Suppressor macrophage treated with lipopolysaccharide for 1 hour (primary cell): ENCODE data around the gene CELF2.

Experiments
- DNase-seq, 3 donors: peaks; one replicate each; pipeline ENCODE4 v3.0.0-alpha.2; 2020 to 2022

CELF2 gene

DNA sequence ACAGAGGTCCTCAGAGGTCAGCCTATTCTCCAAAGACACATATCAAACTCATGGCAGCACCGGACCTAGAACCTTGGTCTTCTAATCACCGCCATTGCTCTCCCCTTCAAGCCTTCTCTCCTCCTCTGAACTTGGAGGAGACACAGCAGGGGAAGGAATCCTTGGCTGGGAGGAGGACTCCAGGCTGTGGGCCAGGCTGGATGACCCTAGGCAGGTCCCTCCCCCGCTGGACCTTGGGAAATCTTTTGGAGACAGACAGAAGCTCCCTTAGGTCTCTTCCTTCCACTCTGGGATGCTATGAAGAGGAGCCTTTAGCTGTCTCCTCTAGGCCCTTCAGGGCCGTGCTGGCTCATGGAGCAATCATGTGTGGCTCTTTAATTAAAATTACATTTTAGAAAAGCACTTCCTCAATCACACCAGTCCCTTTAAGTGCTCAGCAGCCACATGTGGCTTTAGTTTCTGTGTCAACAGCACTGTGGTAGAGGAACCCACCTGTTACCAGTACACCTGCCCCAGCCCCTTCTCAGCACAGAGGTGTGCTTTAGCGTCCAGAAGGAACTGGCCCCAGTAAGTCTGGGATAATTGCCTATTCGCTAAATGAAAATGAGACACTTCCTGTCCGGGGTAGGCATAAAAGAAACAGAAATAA lies 238.2 kb downstream of the CELF2 start:
- DNase-seq: no peak

- DNase-seq: no peak
These were observed 239.2 kb downstream of the CELF2 start for GRCh38 chr10:11256896-11257295.

GRCh38 chr10:11257440-11258090 lies 239.9 kb downstream of the CELF2 start:
- no peak for DNase-seq

DNA sequence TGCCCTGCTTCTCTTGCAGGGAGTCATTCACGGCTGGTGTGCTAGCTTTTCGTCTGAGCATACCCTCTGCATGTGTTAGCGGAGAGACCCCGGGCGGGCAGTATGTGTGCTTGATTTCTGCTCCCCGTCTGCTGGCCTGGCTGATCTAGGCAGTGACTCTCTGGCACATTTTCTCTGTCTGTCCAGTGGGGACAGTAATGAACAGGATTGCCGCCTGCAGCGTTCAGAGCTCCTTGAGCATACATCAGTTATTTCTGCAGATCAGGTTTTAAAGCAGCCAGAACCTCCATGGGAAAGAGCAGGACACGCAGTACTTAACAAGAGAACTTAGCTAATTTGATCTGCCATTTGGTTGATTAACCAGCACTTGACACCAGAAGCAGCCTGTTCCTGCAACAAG lies 242.5 kb downstream of the CELF2 start:
- DNase-seq: no peak

DNA sequence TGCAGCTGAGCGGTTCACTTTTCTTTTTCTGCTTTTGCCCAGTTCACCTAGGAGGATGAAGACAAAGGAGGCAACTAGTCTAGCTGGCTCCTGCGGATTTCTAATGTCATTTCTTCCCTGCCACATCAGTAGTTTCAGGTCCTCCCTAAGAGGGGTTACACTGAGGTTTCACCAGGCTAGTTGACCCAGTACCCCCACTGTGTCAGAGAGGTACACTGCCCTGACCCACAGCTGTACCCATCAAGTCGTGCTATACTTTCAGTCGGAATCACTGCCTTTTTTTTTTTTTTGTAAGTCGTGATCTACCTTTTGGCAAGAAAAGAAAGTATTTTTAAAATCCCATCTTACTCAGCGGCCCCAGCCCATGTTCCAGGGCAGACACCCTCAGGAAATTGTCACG lies 243.5 kb downstream of the CELF2 start:
- no peak for DNase-seq

DNA sequence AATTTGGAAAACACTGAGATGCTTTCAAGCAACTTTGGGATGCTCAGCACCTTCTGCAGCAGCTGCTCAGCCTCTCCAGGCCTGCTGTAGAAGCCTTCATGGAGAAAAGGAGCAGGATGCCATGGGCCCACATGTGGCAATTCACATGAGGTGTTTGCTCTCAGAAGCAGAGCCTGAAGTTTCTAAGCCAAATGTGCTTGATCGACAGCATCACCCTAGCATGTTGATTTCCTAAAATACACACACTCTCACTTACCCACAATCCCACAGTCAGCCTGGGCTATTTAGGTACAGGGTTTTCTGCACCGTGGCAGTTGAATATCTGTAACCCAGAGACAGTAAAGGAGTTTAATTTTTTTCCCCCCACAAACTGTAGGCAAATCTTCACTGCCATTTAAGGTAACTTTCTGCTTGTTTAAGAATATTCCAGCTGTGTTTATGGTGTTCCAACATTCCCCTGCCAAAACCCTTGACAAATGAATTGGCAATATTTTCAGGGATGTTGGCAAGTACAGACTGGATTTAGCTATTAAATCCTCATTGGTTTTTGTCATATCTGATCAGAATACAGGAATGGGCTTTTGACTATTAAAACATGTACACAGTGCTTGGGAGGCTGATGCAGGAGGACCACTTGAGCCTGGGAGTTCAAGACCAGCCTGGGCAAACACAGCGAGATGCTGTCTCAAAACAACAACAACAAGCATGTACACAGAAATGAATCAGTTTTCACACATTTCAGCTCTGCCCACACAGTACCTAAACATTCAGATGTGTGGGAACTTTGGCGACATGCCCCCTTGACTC lies 244.2 kb downstream of the CELF2 start:
- DNase-seq: no peak

GRCh38 chr10:11262494-11263345 lies 245.0 kb downstream of the CELF2 start:
- DNase-seq: no peak

- no peak for DNase-seq
These were observed 246.1 kb downstream of the CELF2 start for GRCh38 chr10:11263767-11264166.

GRCh38 chr10:11264296-11265048 lies 246.8 kb downstream of the CELF2 start:
- DNase-seq: no peak

DNA sequence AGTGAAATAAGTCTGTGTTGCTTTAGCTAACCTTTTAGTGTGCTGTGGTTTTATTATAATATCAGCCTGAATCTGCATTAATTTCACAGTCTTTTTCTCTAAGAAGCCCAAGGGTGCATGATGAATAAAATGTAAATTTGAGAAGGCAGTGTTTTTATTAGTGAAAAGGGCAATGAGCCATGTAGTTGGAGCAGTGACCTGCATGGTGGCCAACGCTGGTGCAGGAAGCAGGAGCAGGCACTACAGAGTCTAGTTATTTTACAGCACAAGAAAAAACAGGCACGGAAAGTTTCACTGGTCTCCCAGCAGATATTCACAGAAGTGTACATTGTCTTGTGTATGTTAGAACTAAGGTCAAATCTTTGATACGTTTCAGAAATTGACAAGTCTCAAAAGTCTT lies 247.8 kb downstream of the CELF2 start:
- no peak for DNase-seq

DNA sequence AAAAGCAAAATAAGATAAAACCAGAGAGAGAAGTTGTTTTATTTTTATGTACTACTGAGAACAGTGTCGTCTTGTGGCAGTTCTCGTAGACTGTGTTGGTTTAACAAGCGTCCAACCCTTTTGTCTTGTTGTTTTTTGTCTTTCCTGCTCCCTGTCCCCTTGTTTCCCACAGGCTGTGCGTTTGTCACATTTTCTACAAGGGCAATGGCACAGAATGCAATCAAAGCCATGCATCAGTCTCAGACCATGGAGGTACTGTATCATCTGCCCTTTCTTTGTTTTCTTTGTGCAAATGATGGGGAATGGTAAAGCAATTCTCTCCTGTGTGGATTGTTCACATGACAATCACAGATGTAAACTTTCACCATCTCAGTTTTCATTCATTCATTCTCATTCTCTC lies 248.8 kb downstream of the CELF2 start:
- no peak for DNase-seq

DNA sequence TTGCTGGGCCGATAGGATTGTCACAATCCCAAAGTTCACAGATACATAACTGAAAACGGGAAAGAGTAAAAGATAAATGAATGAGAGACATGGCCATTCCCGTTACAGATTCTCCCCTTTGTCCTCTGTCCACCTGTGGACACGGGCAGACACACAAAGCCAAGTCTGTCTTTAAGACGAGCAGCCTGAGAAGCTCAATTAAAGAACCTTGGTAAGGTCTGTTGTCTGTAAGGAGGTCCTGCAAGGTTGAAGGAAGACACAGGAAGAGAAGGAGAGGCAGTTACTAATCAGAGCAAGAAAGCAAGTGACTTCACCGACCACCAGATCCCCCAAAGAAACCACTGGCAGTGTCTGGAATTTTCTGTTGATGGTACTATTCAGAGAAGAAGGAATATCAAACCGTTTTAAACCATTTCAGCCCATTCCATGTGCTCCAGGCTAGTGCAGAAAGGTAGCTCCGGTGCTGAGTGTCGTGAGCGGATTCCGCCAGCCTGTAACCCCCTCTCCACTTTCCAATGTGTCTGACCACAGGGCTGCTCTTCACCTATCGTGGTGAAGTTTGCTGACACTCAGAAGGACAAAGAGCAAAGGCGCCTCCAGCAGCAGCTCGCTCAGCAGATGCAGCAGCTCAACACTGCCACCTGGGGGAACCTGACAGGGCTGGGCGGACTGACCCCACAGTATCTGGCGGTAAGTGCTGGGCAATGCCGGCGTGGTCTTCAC lies 252.6 kb downstream of the CELF2 start:
- peak; percentile 43 to 62 (median 51) for DNase-seq

- no peak for DNase-seq
These were observed 253.1 kb downstream of the CELF2 start for GRCh38 chr10:11270858-11271179.

- peak; percentile 75 to 79 (median 76) for DNase-seq
These were observed 255.3 kb downstream of the CELF2 start for GRCh38 chr10:11272915-11273389.

- DNase-seq: no peak
These were observed 256.8 kb downstream of the CELF2 start for GRCh38 chr10:11274452-11274851.

DNA sequence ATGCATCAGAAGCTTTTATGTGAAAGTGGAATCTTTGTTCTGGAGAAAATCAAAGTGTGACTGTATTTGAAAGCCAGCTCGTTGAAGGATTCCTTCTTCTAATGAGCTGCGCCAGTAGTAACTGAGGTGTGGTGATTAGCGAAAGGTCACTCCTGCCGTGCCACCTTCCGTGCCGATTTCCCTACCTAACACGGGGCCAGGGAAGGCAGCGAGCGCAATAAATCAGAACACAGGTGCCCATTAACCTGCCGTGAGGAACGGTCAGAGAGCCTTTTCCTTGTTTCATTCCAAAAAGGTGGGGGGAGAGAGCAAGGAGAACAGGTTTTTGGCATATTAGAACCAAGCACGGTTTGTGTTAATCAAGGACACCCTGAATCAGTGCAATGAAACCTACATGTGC lies 258.0 kb downstream of the CELF2 start:
- no peak for DNase-seq

DNA sequence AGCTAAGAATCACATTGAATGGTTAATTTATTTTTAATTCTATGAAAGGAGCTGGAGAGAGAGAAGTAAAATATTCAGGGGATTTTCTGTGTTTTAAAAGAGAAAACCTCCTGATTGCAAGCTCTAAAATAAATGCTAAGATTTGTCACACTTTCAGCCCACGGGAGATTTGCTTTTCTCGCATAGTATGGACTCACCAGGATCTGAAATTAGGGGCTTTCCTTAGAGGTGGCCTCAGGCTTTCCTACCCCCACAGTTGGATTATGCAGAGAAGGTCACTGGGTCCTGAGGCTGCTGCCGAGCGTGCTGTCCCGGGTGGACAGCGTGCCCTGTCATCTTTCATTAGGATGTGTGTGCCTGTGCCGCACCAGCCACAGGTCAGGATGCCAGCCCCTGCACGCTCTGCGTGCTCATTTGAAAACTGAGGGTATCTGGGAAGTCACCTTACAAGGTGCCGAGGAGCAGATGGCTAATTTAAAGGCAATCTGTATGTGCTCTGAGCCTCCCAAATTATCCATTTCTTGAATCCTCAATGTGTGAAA lies 258.8 kb downstream of the CELF2 start:
- DNase-seq: peak; percentile 36 to 62 (median 45)

DNA sequence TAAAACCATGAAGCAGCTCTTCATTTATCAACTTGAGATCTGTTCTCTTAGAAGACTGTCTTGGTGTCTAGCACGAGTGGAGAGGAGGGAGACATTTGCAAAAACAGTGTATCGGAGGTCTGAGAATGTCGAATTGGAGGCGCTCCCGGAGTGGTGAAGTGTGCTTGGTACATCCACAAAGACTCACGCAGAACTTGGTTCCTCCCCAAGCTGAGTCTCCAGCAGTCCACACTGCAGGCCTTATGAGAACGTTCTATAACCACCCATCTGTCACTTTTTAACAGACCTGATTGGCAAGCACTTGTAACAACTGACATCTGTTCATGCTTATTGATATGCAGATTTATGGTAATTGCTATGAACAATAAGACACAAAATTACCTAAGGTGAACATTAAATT lies 261.6 kb downstream of the CELF2 start:
- DNase-seq: no peak

GRCh38 chr10:11280187-11280932 lies 262.7 kb downstream of the CELF2 start:
- DNase-seq: no peak

GRCh38 chr10:11282156-11282555 lies 264.5 kb downstream of the CELF2 start:
- DNase-seq: no peak

DNA sequence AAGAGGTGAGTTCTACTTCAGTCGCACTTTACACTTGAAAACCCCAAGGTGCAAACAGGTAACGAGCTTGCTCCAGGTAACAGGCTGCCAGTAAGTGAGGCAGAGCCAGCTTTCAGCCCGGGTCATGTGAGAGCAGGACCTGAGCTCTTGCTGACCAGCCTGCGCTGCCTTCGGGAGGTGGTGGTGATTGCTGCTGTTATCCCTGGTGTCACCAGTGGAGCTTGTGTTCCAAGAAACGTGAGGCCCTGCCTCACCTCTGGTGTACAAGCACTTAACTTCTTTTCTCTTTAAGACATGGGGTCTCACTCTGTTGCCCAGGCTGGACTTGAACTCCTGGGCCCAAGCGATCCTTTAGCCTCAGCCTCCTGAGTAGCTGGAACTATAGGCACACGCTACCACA lies 265.0 kb downstream of the CELF2 start:
- DNase-seq: no peak
